Type B pancreatic cell (in vitro differentiated cells): ENCODE results near the gene HAPLN2. TPM values are rescaled to one million over a fixed set of nuclear protein-coding genes. Genes with fewer than 3 reads are reported as not detected.

Experiments used
- DNase-seq: peaks from one replicate; pipeline ENCODE4 v3.0.0; 2021; ENCODE audit warnings: mixed read lengths; ENCODE audit not compliant: unreplicated experiment; ENCODE audit errors: extremely low spot score
- H3K27ac Mint-ChIP-seq: 2 replicates; pipeline ENCODE4 v1.8.0; 2021; ENCODE audit warnings: mild to moderate bottlenecking, mixed read lengths
- H3K27me3 Mint-ChIP-seq: 2 replicates; pipeline ENCODE4 v1.8.0; 2021; ENCODE audit warnings: mixed read lengths
- H3K36me3 Mint-ChIP-seq: 2 replicates; pipeline ENCODE4 v1.8.0; 2021; ENCODE audit warnings: mixed read lengths
- H3K4me1 Mint-ChIP-seq: one replicate; pipeline ENCODE4 v1.8.0; 2021; ENCODE audit warnings: mixed read lengths; ENCODE audit not compliant: unreplicated experiment
- H3K4me3 Mint-ChIP-seq: 2 replicates; pipeline ENCODE4 v1.8.0; 2021; ENCODE audit warnings: mild to moderate bottlenecking, mixed read lengths
- H3K9me3 Mint-ChIP-seq: 2 replicates; pipeline ENCODE4 v1.8.0; 2021; ENCODE audit warnings: mixed read lengths
- total RNA-seq: library from RNA; stranded (reverse); gene quantifications from 2 replicates; pipeline ENCODE4 v1.2.1, GENCODE V29; 2021; ENCODE audit warnings: low replicate concordance
- TF ChIP-seq, protein P1 (sequence below): fragments of 200-600 bp; sonication (generic); conservative IDR thresholded peaks from 2 replicates; pipeline ENCODE4 v1.5.0; 2021; ENCODE audit warnings: antibody characterized with exemption, mild to moderate bottlenecking

HAPLN2 gene
- total RNA-seq, 1 donor from 2014 or later: not detected

DNA sequence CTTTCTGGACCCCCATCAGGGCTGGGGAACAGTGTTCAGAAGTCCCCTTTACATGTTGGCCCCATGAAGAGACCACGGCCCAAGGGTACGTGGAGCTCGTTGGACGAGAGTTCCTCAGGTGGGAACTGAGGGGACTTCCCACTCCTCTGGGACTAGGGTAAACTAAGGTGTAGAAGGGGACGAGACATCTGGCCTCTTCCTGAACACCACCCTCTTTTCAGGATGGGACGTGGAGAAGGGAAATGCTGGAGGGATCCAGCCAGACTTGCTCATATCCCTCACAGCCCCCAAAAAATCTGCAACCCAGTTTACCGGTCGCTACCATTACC, 25.6 kb upstream of the HAPLN2 start:
- TF ChIP-seq, protein P1, sequence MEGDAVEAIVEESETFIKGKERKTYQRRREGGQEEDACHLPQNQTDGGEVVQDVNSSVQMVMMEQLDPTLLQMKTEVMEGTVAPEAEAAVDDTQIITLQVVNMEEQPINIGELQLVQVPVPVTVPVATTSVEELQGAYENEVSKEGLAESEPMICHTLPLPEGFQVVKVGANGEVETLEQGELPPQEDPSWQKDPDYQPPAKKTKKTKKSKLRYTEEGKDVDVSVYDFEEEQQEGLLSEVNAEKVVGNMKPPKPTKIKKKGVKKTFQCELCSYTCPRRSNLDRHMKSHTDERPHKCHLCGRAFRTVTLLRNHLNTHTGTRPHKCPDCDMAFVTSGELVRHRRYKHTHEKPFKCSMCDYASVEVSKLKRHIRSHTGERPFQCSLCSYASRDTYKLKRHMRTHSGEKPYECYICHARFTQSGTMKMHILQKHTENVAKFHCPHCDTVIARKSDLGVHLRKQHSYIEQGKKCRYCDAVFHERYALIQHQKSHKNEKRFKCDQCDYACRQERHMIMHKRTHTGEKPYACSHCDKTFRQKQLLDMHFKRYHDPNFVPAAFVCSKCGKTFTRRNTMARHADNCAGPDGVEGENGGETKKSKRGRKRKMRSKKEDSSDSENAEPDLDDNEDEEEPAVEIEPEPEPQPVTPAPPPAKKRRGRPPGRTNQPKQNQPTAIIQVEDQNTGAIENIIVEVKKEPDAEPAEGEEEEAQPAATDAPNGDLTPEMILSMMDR: no peak
- H3K9me3 Mint-ChIP-seq: no peaks in the 10 kb centered on the region
- DNase-seq: no peak
- peaks cover 5% of the 10 kb centered on the region for H3K36me3 Mint-ChIP-seq
- H3K4me1 Mint-ChIP-seq: peaks cover 4% of the 10 kb centered on the region
- H3K27ac Mint-ChIP-seq: no peak overlapping the region
- no peak overlapping the region for H3K4me3 Mint-ChIP-seq
- no peaks in the 10 kb centered on the region for H3K27me3 Mint-ChIP-seq

DNA sequence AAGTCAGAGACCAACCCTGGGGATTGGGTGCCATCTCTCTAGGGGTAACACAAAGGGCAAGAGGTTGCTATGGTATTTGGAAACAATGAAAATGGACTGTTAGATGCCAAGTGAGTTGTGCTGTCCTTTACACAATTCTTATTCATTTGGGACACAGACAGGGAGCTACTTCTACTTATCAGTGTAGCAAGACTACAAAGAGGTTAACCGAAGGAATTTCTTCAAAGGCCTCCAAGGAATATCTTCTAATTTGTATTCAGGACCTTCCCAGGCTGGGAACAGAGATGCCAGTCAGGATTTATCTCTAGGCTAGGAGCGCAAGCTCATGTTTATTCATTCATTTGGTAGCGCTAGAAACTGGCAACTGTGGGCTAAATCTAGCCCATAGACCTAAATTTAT, 25.0 kb upstream of the HAPLN2 start:
- no peaks in the 10 kb centered on the region for H3K9me3 Mint-ChIP-seq
- DNase-seq: no peak
- no peak overlapping the region for H3K27ac Mint-ChIP-seq
- H3K4me3 Mint-ChIP-seq: no peak overlapping the region
- H3K4me1 Mint-ChIP-seq: peaks cover 4% of the 10 kb centered on the region
- TF ChIP-seq, protein P1: no peak
- H3K36me3 Mint-ChIP-seq: peaks cover 5% of the 10 kb centered on the region
- no peaks in the 10 kb centered on the region for H3K27me3 Mint-ChIP-seq

DNA sequence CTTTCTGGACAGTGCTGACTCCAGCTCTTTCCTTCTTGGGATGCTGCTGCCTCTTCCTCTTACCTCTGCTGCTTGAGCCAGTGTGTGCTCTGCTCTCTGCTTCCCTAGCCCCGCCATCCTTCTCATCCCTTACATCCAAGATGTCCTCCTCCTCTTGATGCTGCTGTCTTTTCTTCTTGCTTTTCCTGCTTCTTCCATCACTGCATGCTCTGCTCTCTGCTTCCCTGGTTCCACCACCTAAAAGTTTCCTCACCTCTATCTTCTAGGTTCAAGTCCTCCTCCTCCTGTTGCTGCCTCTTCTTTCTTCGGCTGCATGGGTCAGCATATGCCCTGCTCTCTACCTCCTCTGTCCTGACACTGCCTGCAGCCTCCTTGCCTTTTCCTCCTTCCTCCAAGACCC, 24.2 kb upstream of the HAPLN2 start:
- no peak for DNase-seq
- H3K9me3 Mint-ChIP-seq: no peaks in the 10 kb centered on the region
- H3K27me3 Mint-ChIP-seq: no peaks in the 10 kb centered on the region
- TF ChIP-seq, protein P1: no peak
- peak overlapping the region; percentile 39 for H3K4me3 Mint-ChIP-seq
- peak overlapping the region; percentile 22 for H3K27ac Mint-ChIP-seq
- peaks cover 4% of the 10 kb centered on the region for H3K4me1 Mint-ChIP-seq
- peaks cover 5% of the 10 kb centered on the region for H3K36me3 Mint-ChIP-seq

DNA sequence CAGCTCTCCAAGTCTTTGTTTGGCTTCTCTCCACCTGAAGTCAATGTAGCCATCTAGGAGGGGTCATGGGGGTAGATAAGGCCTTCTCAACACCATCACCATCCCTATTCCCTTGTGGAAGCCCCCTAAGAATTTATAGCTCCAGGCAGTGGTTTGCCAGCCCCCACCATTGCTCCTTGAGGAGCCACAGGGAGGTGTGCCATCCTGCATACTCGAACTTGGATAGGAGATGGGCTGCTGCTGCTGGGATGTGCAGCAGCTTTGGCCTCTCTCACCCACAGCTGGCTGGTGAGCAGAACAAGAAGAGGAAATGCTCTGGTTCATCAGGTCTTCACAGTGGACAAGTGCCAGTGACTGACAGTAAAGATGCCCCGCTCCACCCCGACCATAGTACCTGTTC, 22.8 kb upstream of the HAPLN2 start:
- H3K9me3 Mint-ChIP-seq: no peaks in the 10 kb centered on the region
- H3K27ac Mint-ChIP-seq: no peak overlapping the region
- no peak for DNase-seq
- TF ChIP-seq, protein P1: no peak
- no peaks in the 10 kb centered on the region for H3K27me3 Mint-ChIP-seq
- peaks cover 9% of the 10 kb centered on the region for H3K4me1 Mint-ChIP-seq
- no peak overlapping the region for H3K4me3 Mint-ChIP-seq
- peaks cover 5% of the 10 kb centered on the region for H3K36me3 Mint-ChIP-seq

DNA sequence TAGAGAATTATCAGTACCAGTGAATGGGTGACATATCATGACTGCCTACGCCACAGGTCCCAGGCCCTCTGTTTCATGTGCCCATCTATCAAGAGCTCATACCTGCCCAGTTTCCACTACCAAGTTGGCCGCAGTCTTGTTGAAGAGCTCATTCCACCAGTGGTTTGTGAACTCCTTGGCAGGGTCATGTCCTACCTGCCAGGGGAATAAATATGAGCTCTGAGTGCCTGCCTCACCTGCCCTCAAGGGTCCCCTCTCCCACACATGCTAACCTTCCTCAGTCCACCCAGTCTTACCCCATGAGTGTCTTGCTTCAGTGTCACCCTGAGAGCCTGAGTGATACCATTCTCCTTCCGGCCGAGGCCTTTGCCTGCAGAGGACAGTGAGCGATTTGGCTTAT, 21.1 kb upstream of the HAPLN2 start:
- peaks cover 15% of the 10 kb centered on the region for H3K4me1 Mint-ChIP-seq
- peak overlapping the region; percentile 4 for H3K4me3 Mint-ChIP-seq
- H3K27me3 Mint-ChIP-seq: no peaks in the 10 kb centered on the region
- TF ChIP-seq, protein P1: no peak
- DNase-seq: no peak
- peaks cover 5% of the 10 kb centered on the region for H3K36me3 Mint-ChIP-seq
- no peak overlapping the region for H3K27ac Mint-ChIP-seq
- H3K9me3 Mint-ChIP-seq: no peaks in the 10 kb centered on the region
